Natural killer cell (primary cell): ENCODE data around the gene SMO. TPM values are rescaled to one million over a fixed set of nuclear protein-coding genes. Genes with fewer than 3 reads are reported as not detected.

Source experiments
- ATAC-seq, 3 donors: fragments of 150-1000 bp in 2 of 3; fragments of 200-7000 bp in 1 of 3; cut with Tn5 transposase; 1 replicate in 1 of 3; 2 replicates in 2 of 3; pipeline ENCODE4 v1.10.0; 2021; ENCODE audit warnings: mild to moderate bottlenecking in 2 of 3, moderate library complexity in 2 of 3
- DNase-seq, 2 donors: peaks; one replicate each; pipeline versions ENCODE4 v3.0.0 to v3.0.0-alpha.2; 2013 to 2021; ENCODE audit warnings: mixed read lengths in 1 of 2
- H3K27ac ChIP-seq: one replicate; pipeline ENCODE4 v1.5.1; 2013; ENCODE audit warnings: mild to moderate bottlenecking, low read length
- H3K27me3 ChIP-seq: one replicate; pipeline ENCODE4 v1.6.1; 2013; ENCODE audit warnings: low read length; ENCODE audit not compliant: control insufficient read depth, insufficient read depth
- H3K36me3 ChIP-seq: one replicate; pipeline ENCODE4 v1.6.1; 2013; ENCODE audit warnings: low read length; ENCODE audit not compliant: control insufficient read depth, insufficient read depth
- H3K4me1 ChIP-seq: one replicate; pipeline ENCODE4 v1.6.1; 2013; ENCODE audit warnings: low read length; ENCODE audit not compliant: control insufficient read depth, insufficient read depth
- H3K4me3 ChIP-seq: one replicate; pipeline ENCODE4 v1.5.1; 2013; ENCODE audit warnings: low read length
- H3K9me3 ChIP-seq: one replicate; pipeline ENCODE4 v1.6.1; 2013; ENCODE audit warnings: low read length; ENCODE audit not compliant: control insufficient read depth, insufficient read depth
- H3K27ac Mint-ChIP-seq, 2 donors: one replicate each; pipeline ENCODE4 v1.8.0; 2022; ENCODE audit warnings: mild to moderate bottlenecking in 2 of 2, mixed read lengths in 2 of 2, moderate library complexity in 1 of 2
- H3K27me3 Mint-ChIP-seq, 2 donors: one replicate each; pipeline ENCODE4 v1.8.0; 2022; ENCODE audit warnings: low read depth in 2 of 2, mixed read lengths in 2 of 2
- H3K36me3 Mint-ChIP-seq: one replicate; pipeline ENCODE4 v1.8.0; 2022; ENCODE audit warnings: mixed read lengths
- H3K4me1 Mint-ChIP-seq, 2 donors: one replicate each; pipeline ENCODE4 v1.8.0; 2022; ENCODE audit warnings: mixed read lengths in 2 of 2
- H3K4me3 Mint-ChIP-seq: one replicate; pipeline ENCODE4 v1.8.0; 2022; ENCODE audit warnings: mild to moderate bottlenecking, moderate library complexity, mixed read lengths
- H3K9me3 Mint-ChIP-seq, 2 donors: one replicate each; pipeline ENCODE4 v1.8.0; 2022; ENCODE audit warnings: mixed read lengths in 2 of 2
- CTCF ChIP-seq: fragments of 200-600 bp; IDR thresholded peaks from one replicate; pipeline ENCODE4 v1.8.0; 2022; ENCODE audit warnings: antibody characterized with exemption
- WGBS: methylation state at CpG from one replicate; pipeline ENCODE4 v1.1.7; 2013; ENCODE audit warnings: missing lambda C conversion rate; ENCODE audit not compliant: insufficient coverage; 5-methylcytosine and 5-hydroxymethylcytosine counted together
- intact Hi-C: fragments of 100-400 bp; cut with micrococcal nuclease; formaldehyde crosslinking; loops from one replicate; pipeline ENCODE4 v1.14.2; 2022
- total RNA-seq, 4 donors: library from RNA; stranded (reverse); fragments of 120-200 nt in 1 of 4; gene quantifications; one replicate each; pipeline versions ENCODE4 v1.2.3 to v1.2.4, GENCODE V29; 2013 to 2022

Gene SMO
- total RNA-seq, 3 donors from 2014 or later (not counting 1 experiment from before 2014, with no cell fraction given), result 0.09 to 0.50 (median 0.50) TPM

- no peak overlapping the region for H3K27ac Mint-ChIP-seq
- no peaks in the 10 kb centered on the region for H3K9me3 ChIP-seq
- WGBS, result 95% methylated on average over 3 of the region's 3 CpGs
These were observed 28.9 kb upstream of the SMO start for GRCh38 chr7:129159539-129159938.

GRCh38 chr7:129160161-129160905 is 28.1 kb upstream of the SMO start:
- Mint-ChIP-seq H3K4me3 (no peak overlapping the region), H3K36me3 (no peaks in the 10 kb centered on the region), H3K9me3 (no peaks in the 10 kb centered on the region), H3K4me1 (no peaks in the 10 kb centered on the region), H3K27me3 (no peaks in the 10 kb centered on the region), H3K27ac (no peak overlapping the region)
- Histone ChIP-seq H3K4me3 (no peak overlapping the region), H3K9me3 (no peaks in the 10 kb centered on the region), H3K4me1 (peaks cover 3% of the 10 kb centered on the region), H3K27ac (no peak overlapping the region), H3K27me3 (no peaks in the 10 kb centered on the region), H3K36me3 (no peaks in the 10 kb centered on the region)
- DNase-seq (no peak), ATAC-seq (no peak)
- TF ChIP-seq CTCF, result no peak
- 78% methylated on average over 3 of the region's 3 CpGs for WGBS
- intact Hi-C loops, result no loop called here

More at GRCh38 chr7:129159539-129159938, 28.9 kb upstream of the SMO start:
- no peaks in the 10 kb centered on the region for H3K4me1 Mint-ChIP-seq
- no peaks in the 10 kb centered on the region for H3K27me3 ChIP-seq
- peaks cover 3% of the 10 kb centered on the region for H3K4me1 ChIP-seq
- ATAC-seq, result no peak
- DNase-seq, result no peak
- H3K27me3 Mint-ChIP-seq, result no peaks in the 10 kb centered on the region
- H3K36me3 ChIP-seq, result no peaks in the 10 kb centered on the region
- no peak overlapping the region for H3K27ac ChIP-seq
- no peaks in the 10 kb centered on the region for H3K9me3 Mint-ChIP-seq
- no peak overlapping the region for H3K4me3 ChIP-seq
- no peak for TF ChIP-seq CTCF
- no peaks in the 10 kb centered on the region for H3K36me3 Mint-ChIP-seq
- intact Hi-C loops, result no loop called here
- H3K4me3 Mint-ChIP-seq, result no peak overlapping the region

DNA sequence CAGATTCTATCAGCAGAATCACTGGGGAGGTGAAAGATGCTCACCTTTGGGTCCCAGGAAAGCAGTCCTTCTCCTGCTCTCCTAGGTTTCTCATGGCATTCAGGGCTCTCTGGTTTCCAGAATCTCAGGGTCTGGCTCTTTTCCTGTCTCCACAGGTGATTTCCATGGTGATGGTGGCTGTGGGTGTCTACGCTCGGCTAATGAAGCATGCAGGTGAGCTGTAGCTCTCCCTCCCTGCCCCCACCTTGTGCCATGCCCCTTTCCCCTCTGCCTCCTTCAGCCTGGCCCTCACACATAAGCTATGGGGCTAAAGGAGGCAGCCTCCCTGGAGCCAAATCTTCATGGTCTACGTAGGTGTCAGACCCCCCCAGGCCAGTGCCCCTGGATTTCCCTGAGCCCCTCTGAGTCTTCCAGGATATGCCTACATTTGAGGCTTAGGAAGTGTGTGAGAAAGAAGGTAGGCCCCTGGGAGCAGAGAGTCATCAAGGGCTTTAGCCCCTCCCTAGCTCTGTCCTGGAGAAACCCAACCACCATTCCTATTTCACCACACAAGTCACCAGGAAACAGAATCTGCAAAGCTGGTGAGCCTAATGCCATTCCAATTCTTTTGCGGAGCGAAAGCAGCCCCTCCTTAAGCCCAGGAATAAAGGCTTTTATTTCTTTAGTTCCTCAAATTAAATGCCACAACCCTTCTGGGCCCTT is 26.8 kb upstream of the SMO start:
- no peaks in the 10 kb centered on the region for H3K27me3 ChIP-seq
- 78% methylated on average over 5 of the region's 5 CpGs for WGBS
- peaks cover 3% of the 10 kb centered on the region for H3K4me1 ChIP-seq
- H3K27me3 Mint-ChIP-seq, result no peaks in the 10 kb centered on the region
- intact Hi-C loops, result no loop called here
- no peaks in the 10 kb centered on the region for H3K9me3 Mint-ChIP-seq
- ATAC-seq, result no peak
- H3K27ac Mint-ChIP-seq, result no peak overlapping the region
- no peaks in the 10 kb centered on the region for H3K4me1 Mint-ChIP-seq
- no peaks in the 10 kb centered on the region for H3K36me3 Mint-ChIP-seq
- H3K9me3 ChIP-seq, result no peaks in the 10 kb centered on the region
- no peak for TF ChIP-seq CTCF
- no peak overlapping the region for H3K27ac ChIP-seq
- H3K36me3 ChIP-seq, result no peaks in the 10 kb centered on the region
- no peak overlapping the region for H3K4me3 ChIP-seq
- no peak overlapping the region for H3K4me3 Mint-ChIP-seq
- DNase-seq, result no peak
